ENCODE data around the gene LHFPL3.
A peak's percentile ranks its signal among the peaks of the same experiment; 100 is the strongest.
"Not testable (repeated sequence)": the region's sequence is repeated elsewhere in the genome, so short reads cannot be mapped to it uniquely, and the experiment has no call there.

The LHFPL3 gene

GRCh38 chr7:104486931-104487330, 158.5 kb downstream of the LHFPL3 start:
- DNase-seq: no peak

GRCh38 chr7:104487642-104488041, 159.2 kb downstream of the LHFPL3 start:
- no peak for DNase-seq

- no peak for DNase-seq
Observed at GRCh38 chr7:104497379-104497967, 169.1 kb downstream of the LHFPL3 start.

- no peak for DNase-seq
Observed at GRCh38 chr7:104499975-104500374, 171.6 kb downstream of the LHFPL3 start.

GRCh38 chr7:104509874-104510273, 181.5 kb downstream of the LHFPL3 start:
- no peak for DNase-seq

GRCh38 chr7:104524853-104525252, 196.4 kb downstream of the LHFPL3 start:
- DNase-seq: no peak

GRCh38 chr7:104528142-104528541, 199.7 kb downstream of the LHFPL3 start:
- no peak for DNase-seq

- peak in 1 of 3 experiments; percentile 12 for DNase-seq
Observed at GRCh38 chr7:104529567-104529966, 201.2 kb downstream of the LHFPL3 start.

- peak in 2 of 3 experiments; percentile 36 to 84 for DNase-seq
Observed at GRCh38 chr7:104530251-104530650, 201.8 kb downstream of the LHFPL3 start.

GRCh38 chr7:104534149-104534548, 205.7 kb downstream of the LHFPL3 start:
- no peak for DNase-seq

- DNase-seq: no peak
Observed at GRCh38 chr7:104535841-104536240, 207.4 kb downstream of the LHFPL3 start.

GRCh38 chr7:104536956-104537355, 208.6 kb downstream of the LHFPL3 start:
- DNase-seq: no peak

GRCh38 chr7:104538152-104538551, 209.7 kb downstream of the LHFPL3 start:
- DNase-seq: no peak

- DNase-seq: peak in 1 of 3 experiments; percentile 13
Observed at GRCh38 chr7:104541897-104542296, 213.5 kb downstream of the LHFPL3 start.

GRCh38 chr7:104548861-104549260, 220.5 kb downstream of the LHFPL3 start:
- DNase-seq: peak in 2 of 3 experiments; percentile 7 to 43

- no peak for DNase-seq
Observed at GRCh38 chr7:104550362-104550761, 222.0 kb downstream of the LHFPL3 start.

GRCh38 chr7:104551226-104551625, 222.8 kb downstream of the LHFPL3 start:
- no peak for DNase-seq

GRCh38 chr7:104552102-104552501, 223.7 kb downstream of the LHFPL3 start:
- DNase-seq: no peak

- DNase-seq: no peak
Observed at GRCh38 chr7:104553074-104553473, 224.7 kb downstream of the LHFPL3 start.

GRCh38 chr7:104563350-104563901, 235.0 kb downstream of the LHFPL3 start:
- not testable (repeated sequence) for DNase-seq

- DNase-seq: no peak
Observed at GRCh38 chr7:104569751-104570150, 241.3 kb downstream of the LHFPL3 start.

- no peak for DNase-seq
Observed at GRCh38 chr7:104572554-104572953, 244.2 kb downstream of the LHFPL3 start.

- no peak for DNase-seq
Observed at GRCh38 chr7:104584620-104585019, 256.2 kb downstream of the LHFPL3 start.

- peak in 2 of 3 experiments; percentile 10 to 24 for DNase-seq
Observed at GRCh38 chr7:104595591-104595990, 267.2 kb downstream of the LHFPL3 start.

- DNase-seq: no peak
Observed at GRCh38 chr7:104603957-104604356, 275.6 kb downstream of the LHFPL3 start.
